ENCODE data around the gene NFATC1.

- TF ChIP-seq CTCF (IDR thresholded peaks at IDR 0.05; ENCODE audit: borderline replicate concordance, extremely low read depth, low read length, poor library complexity, severe bottlenecking): no peak
- TF ChIP-seq EZH2 (IDR thresholded peaks at IDR 0.05; ENCODE audit: borderline replicate concordance, low read depth, low read length, severe bottlenecking): no peak
Observed at GRCh38 chr18:79423211-79424007, 27.7 kb downstream of the NFATC1 start.

All from DND-41 (cell line).